HL-60/S4 treated with retinoic acid at 250 ng/mL for 4 days and 3 days (cell line): Measurements from ENCODE around the gene SEPTIN3.

Source experiments
- in situ Hi-C: fragments of 300-500 bp; cut with MboI; formaldehyde crosslinking; loops from 2 replicates; pipeline ENCODE4 v1.7.0; 2022; ENCODE audit warnings: low sequenced_read_pairs

The SEPTIN3 gene

GRCh38 chr22:42007922-42008321 is 38.7 kb downstream of the SEPTIN3 start:
- in situ Hi-C loops, result no loop called here

GRCh38 chr22:42010778-42011177 is 41.5 kb downstream of the SEPTIN3 start:
- in situ Hi-C loops, result no loop called here

- in situ Hi-C loops, result no loop called here
Observed at GRCh38 chr22:42013385-42013784, 44.1 kb downstream of the SEPTIN3 start.

- in situ Hi-C loops, result no loop called here
Observed at GRCh38 chr22:42016111-42016510, 46.9 kb downstream of the SEPTIN3 start.

GRCh38 chr22:42018224-42018623 is 49.0 kb downstream of the SEPTIN3 start:
- in situ Hi-C loops, result no loop called here
